Endothelial cell (in vitro differentiated cells): Measurements from ENCODE around the gene CCDC88A. TPM values are rescaled to one million over a fixed set of nuclear protein-coding genes. Genes with fewer than 3 reads are reported as not detected.

Experiments used
- DNase-seq: peaks from one replicate; pipeline ENCODE4 v3.0.0; 2021; ENCODE audit warnings: low spot score
- H3K27ac Mint-ChIP-seq: one replicate; pipeline ENCODE4 v1.8.0; 2021; ENCODE audit warnings: mixed read lengths, inconsistent platforms; ENCODE audit not compliant: unreplicated experiment
- H3K27me3 Mint-ChIP-seq: one replicate; pipeline ENCODE4 v1.8.0; 2021; ENCODE audit warnings: mild to moderate bottlenecking, moderate library complexity, mixed read lengths, inconsistent platforms; ENCODE audit not compliant: unreplicated experiment
- H3K36me3 Mint-ChIP-seq: one replicate; pipeline ENCODE4 v1.8.0; 2021; ENCODE audit warnings: mild to moderate bottlenecking, low read depth, mixed read lengths, inconsistent platforms; ENCODE audit not compliant: unreplicated experiment
- H3K4me1 Mint-ChIP-seq: one replicate; pipeline ENCODE4 v1.8.0; 2021; ENCODE audit warnings: mild to moderate bottlenecking, mixed read lengths, inconsistent platforms; ENCODE audit not compliant: unreplicated experiment
- H3K4me3 Mint-ChIP-seq: one replicate; pipeline ENCODE4 v1.8.0; 2021; ENCODE audit warnings: mild to moderate bottlenecking, mixed read lengths, inconsistent platforms; ENCODE audit not compliant: unreplicated experiment
- H3K9me3 Mint-ChIP-seq: one replicate; pipeline ENCODE4 v1.8.0; 2021; ENCODE audit warnings: mixed read lengths, inconsistent platforms; ENCODE audit not compliant: unreplicated experiment
- total RNA-seq: library from RNA; stranded (reverse); fragmentation: NEBNext Ultra II Directional; extraction: Animal tissue kit (Norgen Biotek cat#: 25700); gene quantifications from one replicate; pipeline ENCODE4 v1.2.1, GENCODE V29; 2021; ENCODE audit not compliant: unreplicated experiment
- TF ChIP-seq, protein P1 (sequence below): fragments of 200-600 bp; sonication (generic); IDR thresholded peaks from one replicate; pipeline ENCODE4 v1.5.0; 2021; ENCODE audit warnings: antibody characterized with exemption; ENCODE audit not compliant: unreplicated experiment

CCDC88A gene
- total RNA-seq, 1 donor from 2014 or later = 98.7 TPM

DNA sequence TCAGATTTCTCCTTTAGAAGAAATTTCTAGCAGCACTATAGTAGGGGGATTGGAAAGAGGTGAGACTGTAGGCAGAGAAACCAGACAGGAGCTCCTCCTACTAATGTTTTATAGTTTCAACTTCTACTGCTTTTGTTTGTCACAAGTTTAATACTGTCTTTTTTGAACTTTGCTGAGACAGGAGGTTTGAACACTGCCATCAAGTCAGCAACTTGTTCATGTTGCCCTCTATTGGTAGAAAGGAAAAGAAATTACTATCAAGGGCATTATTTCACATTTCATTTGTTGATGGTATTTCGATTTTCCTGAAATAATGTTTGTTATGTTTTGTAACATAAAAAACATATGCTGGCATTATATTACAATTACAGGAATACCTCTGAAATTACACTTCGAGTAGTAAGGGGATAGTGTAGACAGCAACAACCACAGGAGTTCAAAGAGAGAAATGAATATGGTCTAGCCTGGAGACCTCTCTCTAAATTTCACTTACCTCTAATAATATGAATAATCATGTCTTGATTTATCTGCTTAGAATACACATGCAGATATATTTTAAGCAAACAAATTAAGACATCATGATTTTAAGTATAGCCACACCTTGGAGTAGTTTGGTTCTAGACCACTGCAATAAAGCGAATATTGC lies 12.4 kb upstream of the CCDC88A start:
- DNase-seq = no peak

DNA sequence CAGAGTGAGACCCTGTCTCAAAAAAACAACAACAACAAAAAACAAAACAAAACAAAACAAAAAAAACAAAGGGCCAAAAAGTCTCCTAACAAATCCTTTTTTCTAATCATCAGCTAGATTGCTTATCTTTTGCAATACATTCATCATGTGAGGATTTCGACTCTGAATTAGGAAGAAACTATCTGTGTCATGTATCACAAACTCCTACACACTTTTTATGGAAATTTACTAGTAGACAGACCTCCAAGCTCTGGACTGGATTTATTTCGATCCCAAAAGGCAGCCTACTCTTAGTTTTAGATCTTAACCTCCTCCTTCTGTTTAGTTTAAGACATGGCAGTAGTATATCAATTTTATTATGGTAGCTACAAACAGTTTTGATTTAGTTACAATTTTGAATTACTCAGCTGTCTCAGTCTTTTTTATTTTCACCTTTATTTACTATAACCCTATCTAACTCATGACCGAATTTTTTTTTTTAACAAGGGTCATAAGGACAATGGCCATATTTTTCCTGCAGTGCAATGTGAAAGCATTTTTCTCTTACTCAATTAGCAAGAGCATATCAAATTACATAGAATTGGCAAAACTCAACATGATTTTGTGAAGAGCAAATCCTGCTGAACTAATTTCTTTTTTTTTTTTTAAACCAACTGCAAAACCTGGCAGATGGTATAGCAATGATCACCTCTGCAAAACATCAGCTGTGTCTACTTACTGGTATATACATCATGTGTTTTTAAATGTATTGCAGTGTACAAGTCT lies 10.7 kb upstream of the CCDC88A start:
- Mint-ChIP-seq H3K9me3 (no peaks in the 10 kb centered on the region), H3K27ac (no peak overlapping the region), H3K27me3 (no peaks in the 10 kb centered on the region), H3K4me1 (no peaks in the 10 kb centered on the region), H3K36me3 (no peaks in the 10 kb centered on the region), H3K4me3 (no peak overlapping the region)
- TF ChIP-seq, protein P1, sequence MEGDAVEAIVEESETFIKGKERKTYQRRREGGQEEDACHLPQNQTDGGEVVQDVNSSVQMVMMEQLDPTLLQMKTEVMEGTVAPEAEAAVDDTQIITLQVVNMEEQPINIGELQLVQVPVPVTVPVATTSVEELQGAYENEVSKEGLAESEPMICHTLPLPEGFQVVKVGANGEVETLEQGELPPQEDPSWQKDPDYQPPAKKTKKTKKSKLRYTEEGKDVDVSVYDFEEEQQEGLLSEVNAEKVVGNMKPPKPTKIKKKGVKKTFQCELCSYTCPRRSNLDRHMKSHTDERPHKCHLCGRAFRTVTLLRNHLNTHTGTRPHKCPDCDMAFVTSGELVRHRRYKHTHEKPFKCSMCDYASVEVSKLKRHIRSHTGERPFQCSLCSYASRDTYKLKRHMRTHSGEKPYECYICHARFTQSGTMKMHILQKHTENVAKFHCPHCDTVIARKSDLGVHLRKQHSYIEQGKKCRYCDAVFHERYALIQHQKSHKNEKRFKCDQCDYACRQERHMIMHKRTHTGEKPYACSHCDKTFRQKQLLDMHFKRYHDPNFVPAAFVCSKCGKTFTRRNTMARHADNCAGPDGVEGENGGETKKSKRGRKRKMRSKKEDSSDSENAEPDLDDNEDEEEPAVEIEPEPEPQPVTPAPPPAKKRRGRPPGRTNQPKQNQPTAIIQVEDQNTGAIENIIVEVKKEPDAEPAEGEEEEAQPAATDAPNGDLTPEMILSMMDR = no peak
- no peak for DNase-seq

More for the DNA sequence above, 12.4 kb upstream of the CCDC88A start:
- Mint-ChIP-seq H3K4me1 (no peaks in the 10 kb centered on the region), H3K4me3 (no peak overlapping the region), H3K27ac (no peak overlapping the region), H3K36me3 (no peaks in the 10 kb centered on the region), H3K27me3 (no peaks in the 10 kb centered on the region), H3K9me3 (no peaks in the 10 kb centered on the region)
- TF ChIP-seq, protein P1 = peak; percentile 32

DNA sequence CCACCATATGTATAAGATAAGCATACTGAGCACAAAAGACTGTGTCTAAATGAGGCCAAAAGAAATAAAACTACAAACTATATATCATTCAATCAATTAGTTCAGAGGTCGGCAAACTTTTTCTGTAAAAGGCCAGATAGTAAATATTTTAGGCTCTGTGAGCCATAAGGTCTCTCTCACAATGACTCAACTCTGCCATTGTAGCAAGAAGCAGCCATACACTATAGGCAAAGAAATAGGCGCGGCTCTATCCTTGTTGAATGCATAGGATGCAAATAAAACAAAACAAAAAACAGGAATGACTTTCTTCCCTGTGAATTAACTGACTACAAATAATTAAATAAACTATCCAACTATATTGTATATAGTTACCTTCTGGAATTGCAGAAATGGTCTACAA lies 8.6 kb upstream of the CCDC88A start:
- peaks cover under 1% of the 10 kb centered on the region for H3K4me1 Mint-ChIP-seq
- H3K9me3 Mint-ChIP-seq = no peaks in the 10 kb centered on the region
- no peak overlapping the region for H3K4me3 Mint-ChIP-seq
- no peak for DNase-seq
- H3K27ac Mint-ChIP-seq = no peak overlapping the region
- TF ChIP-seq, protein P1 = no peak
- no peaks in the 10 kb centered on the region for H3K27me3 Mint-ChIP-seq
- no peaks in the 10 kb centered on the region for H3K36me3 Mint-ChIP-seq

DNA sequence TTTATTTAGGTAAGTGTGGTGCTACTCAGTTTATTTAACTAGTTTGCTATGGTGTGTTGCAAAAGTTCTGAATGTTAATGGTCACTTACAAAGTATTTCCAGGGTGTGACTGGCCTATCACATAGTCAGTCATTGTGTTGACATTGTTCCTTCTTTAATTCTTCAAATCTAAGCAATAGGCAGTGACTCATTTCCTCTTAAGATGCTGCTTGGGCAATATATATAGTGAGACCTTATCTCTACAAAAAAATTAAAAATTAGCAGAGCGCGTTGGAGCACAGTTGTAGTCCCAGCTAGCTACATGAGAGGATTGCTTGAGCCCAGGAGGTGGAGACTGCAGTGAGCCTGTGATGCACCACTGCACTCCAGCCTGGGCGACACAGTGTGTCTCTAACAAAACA lies 5.8 kb upstream of the CCDC88A start:
- Mint-ChIP-seq H3K36me3 (no peaks in the 10 kb centered on the region), H3K4me3 (no peak overlapping the region), H3K4me1 (peaks cover 16% of the 10 kb centered on the region), H3K27ac (no peak overlapping the region), H3K9me3 (no peaks in the 10 kb centered on the region), H3K27me3 (peaks cover 2% of the 10 kb centered on the region)
- TF ChIP-seq, protein P1 = no peak
- no peak for DNase-seq
